ENCODE measurements around the gene ANK3.
A peak's percentile ranks its signal among the peaks of the same experiment; 100 is the strongest.
"Not testable (repeated sequence)": the region's sequence is repeated elsewhere in the genome, so short reads cannot be mapped to it uniquely, and the experiment has no call there.

The ANK3 gene

GRCh38 chr10:60073781-60074656, 315.7 kb downstream of the ANK3 start:
- no peak for DNase-seq

GRCh38 chr10:60073397-60073780, 316.3 kb downstream of the ANK3 start:
- no peak for DNase-seq

DNA sequence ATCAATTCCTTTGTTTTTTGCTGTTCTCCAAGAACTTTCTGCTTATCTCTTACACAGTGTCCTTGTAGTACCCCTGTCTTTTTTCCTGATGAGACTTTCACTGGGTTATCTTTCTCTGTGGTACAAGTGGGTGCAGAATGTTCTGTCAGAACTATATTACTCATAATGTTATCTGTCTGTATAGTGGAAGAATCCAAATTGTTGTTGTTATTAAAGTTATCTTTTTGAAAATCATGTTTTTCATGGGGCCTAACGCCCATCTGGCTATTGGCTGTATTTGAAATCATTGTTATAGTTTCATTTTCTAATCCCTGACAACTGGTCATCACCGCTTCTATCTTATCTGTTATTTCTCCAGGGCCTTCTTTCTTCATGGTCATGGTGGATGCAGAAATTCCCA, 320.4 kb downstream of the ANK3 start:
- DNase-seq = no peak

DNA sequence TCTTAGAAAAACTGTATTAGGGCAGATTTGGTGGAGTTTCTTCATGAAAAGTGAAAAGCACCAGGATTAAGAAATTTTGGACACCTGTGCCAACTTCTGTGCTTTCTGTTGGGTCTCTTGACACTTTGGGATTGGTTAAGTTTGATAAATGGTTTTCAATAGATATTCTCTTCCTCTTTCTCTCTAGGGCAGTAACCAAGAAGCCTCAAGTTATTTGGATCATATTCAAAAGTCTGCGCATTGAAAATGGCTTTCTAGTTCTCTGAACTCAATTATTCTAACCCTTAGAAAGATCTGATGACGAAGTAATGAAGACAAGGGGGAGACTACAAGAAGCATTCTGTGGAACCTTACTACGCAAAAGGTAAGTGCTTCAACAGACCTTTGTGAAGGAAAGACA, 339.3 kb downstream of the ANK3 start:
- no peak for DNase-seq

GRCh38 chr10:60048091-60048501, 341.6 kb downstream of the ANK3 start:
- no peak for DNase-seq

DNA sequence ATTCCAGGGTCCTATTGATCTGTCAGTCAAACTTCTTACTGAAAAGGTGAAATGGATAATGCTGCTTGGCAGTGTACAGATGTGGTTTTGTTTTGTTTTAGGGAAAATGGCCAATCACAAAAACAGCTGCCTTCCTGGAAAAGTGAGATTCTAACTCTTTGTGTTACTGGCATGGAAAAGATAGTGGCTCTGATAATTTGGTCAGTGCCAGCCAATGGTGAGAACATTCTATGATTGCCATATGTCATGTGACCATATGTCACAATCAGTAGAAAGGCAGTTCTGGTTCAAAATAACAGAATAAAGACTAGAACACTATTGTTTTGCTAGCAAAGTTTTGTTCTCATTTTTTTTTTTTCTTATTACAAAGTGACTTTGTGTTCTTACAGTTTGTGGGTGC, 344.1 kb downstream of the ANK3 start:
- no peak for DNase-seq

DNA sequence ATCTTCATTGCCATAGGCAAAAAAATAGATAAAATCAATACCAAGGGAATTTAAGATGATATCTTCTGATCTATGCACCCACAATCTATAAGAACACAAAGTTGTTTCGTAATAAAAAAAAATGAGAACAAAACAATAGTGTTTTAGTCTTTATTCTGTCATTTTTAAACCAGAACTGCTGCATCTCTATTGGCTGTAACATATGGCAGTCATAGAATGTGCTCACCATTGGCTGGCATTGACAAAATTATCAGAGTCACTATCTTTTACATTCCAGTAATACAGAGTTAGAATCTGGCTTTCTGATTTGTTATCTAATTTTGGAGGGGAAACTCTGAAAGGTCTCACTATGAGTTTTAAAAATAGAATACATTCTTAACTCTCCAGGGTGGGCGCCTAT, 344.7 kb downstream of the ANK3 start:
- no peak for DNase-seq

GRCh38 chr10:60044242-60044641, 345.4 kb downstream of the ANK3 start:
- no peak for DNase-seq

DNA sequence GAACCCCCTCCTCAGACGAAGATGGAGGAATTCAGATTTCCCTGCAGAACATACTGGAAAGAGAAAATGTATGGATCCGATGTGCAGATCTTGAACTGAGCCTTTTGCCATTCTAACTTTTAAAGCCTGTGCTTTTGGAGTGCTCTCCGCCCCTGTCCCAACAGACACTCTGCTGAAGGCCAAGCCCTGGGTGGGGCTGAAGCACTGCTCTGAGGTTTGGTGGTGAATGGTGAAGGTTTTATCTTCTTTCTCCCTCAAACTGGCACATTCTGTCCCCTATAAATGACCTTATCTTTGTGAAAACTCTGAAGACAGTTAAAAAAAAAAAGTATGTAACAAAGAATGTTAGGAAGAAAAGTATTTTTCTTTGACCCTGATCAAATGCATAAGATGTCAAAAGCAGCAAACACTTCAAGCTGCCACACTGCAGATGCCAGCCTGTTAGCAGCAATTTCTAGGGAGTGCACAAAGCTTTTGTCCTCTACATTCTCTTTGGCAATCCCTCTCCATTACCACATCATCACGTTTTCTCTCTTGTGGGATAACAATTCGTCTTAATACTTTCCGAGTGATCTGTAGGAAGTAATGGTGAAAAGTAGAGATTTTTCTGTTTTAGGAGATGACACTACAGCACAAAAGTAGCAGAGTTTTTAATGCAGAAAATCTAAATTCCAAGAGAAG, 346.0 kb downstream of the ANK3 start:
- DNase-seq = no peak

DNA sequence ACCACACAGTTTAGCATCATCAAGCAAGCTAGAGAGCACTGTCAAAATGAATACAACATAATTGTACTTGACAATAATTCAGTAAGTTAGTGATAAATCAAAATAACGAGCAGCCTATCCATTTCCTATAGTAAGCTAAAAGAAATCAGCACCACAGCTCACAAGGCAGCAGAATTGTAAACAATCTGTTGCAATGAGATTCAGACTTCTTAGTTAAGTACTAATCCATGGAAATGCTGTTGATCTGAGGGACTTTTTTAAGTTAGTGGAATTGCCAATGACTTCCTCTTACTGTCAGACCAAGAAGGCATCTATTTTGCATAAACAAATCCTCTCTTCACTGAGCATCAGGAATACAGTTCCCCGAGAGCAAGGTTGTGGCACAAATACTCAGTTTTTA, 346.8 kb downstream of the ANK3 start:
- no peak for DNase-seq

DNA sequence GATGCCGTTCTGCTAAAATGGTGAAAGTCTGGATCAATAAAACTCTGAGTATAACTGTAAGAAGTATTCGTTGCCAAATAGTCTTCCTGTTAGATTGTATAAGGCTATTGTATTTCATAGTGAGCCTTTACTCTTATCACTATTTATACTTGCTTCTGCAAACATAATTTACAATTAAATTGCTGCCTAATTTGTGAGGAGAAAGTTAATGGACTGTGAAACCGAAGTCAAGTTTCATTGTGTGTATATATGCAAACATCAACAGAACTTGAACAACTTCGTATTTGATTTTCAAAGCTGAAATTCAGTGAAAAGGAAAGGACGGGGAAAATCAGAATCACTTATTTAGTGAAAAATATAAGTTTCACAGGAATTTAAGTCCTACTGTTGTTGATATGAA, 347.4 kb downstream of the ANK3 start:
- no peak for DNase-seq

DNA sequence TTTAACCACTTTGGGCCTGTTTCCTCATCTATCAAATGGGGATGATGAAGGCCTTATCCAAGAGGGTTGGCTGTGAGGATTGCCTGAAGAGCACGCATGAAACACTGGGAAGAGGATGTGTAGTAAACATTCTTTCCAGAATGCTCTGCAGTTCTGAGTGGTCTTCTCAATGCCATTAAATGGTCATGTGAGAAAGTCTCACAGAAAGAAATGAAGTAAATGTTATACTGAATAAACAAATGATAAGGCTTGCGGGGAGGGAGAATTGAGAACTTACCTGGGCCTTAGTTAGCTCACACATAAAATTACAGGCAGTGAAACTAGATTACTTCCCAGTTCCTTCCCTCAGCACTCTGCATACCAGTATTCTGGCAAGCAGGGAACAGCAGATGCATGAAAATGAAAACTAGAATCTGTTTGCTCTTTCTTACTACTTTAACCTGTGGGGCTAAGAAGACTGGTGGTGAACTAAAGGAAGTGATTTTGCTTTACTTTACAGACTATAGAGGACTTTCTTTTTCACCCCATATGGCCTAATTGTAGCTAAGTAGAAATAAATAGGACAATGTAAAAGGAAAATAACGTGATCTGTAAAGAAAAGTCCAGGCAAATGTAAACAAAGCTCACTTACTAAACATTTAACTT, 348.1 kb downstream of the ANK3 start:
- no peak for DNase-seq

DNA sequence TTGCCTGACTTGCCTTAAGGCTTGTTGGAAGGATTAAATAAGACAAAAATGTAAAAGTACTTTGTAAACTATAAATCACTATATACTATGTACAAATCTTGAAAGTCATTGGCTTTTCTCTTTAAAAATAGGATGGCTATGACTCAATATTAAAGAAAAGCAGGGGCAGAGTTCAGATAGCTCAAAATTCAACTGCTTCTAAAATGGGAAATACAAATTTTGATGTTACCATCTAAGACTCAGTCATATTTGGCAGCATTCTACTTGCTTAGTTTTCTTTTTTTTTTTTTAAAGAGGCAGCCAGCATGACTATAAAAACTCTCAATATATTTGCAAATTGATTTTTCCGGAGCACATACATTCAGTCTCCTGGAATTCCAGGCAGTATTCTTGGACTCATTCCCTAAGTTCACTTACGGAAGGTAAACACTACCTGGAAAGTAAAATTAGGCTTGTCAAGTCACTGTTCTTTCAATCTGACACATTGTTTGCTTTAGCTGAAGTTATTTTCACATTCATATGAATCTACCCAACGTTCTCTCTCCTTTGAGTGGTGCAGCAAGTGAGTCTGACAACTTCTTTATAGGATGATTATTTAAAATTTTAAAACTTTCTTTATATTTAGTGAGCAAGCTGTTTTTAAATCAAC, 349.5 kb downstream of the ANK3 start:
- DNase-seq = no peak

- DNase-seq = no peak
Observed at GRCh38 chr10:60035984-60036383, 353.7 kb downstream of the ANK3 start.

DNA sequence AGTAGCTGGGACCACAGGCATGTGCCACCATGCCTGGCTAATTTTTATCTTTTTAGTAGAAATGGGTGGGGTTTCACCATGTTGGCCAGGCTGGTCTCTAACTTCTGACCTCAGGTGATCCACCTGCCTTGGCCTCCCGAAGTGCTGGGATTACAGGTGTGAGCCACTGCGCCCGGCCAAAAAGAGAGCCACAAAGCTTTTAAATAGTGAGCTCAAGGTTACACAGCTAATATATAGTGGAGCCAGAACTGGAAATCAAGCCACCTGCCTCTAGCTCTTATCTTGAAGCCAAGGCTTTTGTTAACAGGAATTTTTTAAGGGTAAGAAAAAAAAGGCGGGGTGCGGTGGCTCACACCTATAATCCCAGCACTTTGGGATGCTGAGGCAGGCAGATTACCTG, 354.3 kb downstream of the ANK3 start:
- DNase-seq = not testable (repeated sequence)

DNA sequence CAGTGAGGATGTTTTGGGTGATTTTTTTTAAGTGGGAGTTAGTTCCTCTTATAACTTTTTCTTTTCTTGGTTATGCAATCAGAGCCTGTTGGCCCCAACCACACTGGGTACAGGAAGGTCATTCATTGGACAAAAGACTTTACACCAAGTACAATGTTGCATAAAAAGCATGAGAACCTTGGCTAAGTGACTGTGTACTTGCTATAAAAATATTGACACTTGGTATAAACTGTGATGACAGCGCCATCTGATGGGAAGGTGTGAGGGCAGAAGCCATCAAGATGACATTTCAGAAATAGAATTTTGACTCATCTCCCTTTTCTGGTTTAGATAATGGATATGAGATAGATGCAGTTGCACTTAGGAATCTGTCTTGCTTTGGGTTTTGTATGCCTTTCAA, 357.0 kb downstream of the ANK3 start:
- peak; percentile 61 for DNase-seq

DNA sequence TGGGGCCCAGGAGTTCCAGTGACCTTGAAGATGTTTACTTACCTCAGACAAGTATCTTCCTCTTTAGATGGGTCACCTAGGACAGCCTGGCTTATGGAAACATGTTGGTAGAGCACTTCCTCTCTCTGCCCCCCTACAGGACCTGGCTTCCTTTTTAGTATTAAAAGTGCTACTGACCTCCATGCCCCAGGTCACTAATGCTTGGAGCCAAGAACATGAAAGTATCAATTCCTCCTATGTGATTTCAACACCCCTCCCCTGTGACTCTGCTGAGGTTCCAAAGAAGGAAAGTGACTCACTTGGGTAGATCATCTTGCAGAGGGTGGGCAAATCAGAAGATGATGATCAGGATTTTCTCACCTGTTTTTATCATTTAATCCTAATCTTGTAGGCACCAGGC, 358.0 kb downstream of the ANK3 start:
- peak; percentile 9 for DNase-seq

DNA sequence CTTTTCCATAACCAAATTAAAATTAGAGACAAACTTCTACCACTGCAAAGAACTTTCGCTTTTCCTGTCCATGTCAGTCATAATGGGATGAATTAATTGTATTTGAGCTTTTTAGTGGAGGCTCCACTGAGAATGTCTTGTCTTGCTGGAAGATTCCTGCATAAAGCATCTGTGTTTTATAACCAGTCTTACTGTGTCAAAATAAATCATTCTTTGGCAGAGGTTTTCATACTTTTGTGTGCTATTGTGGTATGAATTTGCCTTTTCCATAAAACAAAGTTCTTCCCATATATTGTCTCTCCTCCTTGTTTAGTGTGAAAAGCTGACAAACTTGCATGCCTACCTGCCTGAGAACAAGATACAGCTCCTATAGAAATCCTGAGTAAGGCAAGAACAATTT, 358.5 kb downstream of the ANK3 start:
- no peak for DNase-seq

GRCh38 chr10:60029475-60029874, 360.2 kb downstream of the ANK3 start:
- DNase-seq = no peak

- no peak for DNase-seq
Observed at GRCh38 chr10:60028081-60028480, 361.6 kb downstream of the ANK3 start.

- no peak for DNase-seq
Observed at GRCh38 chr10:60025279-60025678, 364.4 kb downstream of the ANK3 start.

GRCh38 chr10:60024506-60024905, 365.2 kb downstream of the ANK3 start:
- DNase-seq = no peak

DNA sequence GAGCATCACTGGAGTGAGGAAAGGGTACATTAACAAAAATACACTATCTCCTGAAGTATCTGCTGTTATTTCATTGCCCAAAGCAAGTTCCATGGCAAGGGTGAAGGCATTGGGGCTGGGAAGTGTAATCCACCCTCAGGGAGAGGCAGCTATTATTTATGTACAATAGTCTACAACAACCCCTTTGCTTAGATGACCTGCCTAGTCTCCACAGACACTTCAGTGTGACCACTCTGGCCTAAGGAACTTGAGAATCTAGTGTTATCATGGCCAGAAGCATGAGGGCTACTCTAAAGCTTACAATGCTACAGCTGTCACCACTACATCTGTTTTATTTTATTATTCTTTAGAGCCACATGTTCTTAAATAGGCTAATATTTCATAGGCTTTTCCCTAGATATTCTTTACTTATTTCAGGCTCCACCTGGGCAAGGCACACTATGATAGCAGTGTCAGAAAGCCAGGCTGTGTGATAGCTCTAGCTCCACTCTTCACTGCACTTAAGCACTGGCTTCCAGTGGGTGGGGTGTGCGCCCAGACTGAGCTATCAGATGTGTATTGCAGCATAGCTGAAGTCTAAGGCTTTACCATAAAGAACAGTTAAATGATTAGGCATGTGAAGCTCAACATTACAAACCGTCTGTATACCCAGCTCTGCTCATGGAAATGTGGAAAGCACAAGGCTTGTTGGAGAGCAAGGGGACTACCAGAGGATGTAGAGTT, 366.4 kb downstream of the ANK3 start:
- DNase-seq = no peak

Data from activated CD4-positive, alpha-beta T cell treated with anti-CD3 and anti-CD28 coated beads, Interleukin-10, Interleukin-2, amounts not matched to agents 100 ng/mL and 50 ng/mL, durations not matched to agents 16 hours and 8 hours (primary cell).